PC-3 (cell line): ENCODE measurements around the gene GPC1. TPM values are rescaled to one million over a fixed set of nuclear protein-coding genes. Genes with fewer than 3 reads are reported as not detected.
"Not testable (repeated sequence)": the region's sequence is repeated elsewhere in the genome, so short reads cannot be mapped to it uniquely, and the experiment has no call there.

Experiments
- ATAC-seq: fragments of 200-7000 bp; cut with Tn5 transposase; 2 replicates; pipeline ENCODE4 v1.9.1; 2020; ENCODE audit warnings: mild to moderate bottlenecking, moderate library complexity
- Bru-seq: library from RNA; stranded (reverse); fragments of 400-500 nt; gene quantifications from one replicate; lab custom pipeline; 2021; lab: Mats Ljungman, UMichigan
- BruChase-seq, 2 experiments: library from RNA; stranded (reverse); fragments of 400-500 nt; gene quantifications; one replicate each; lab custom pipeline; 2021; lab: Mats Ljungman, UMichigan
- BruUV-seq: library from RNA; stranded (reverse); fragments of 400-500 nt; replicated peaks from 2 replicates; lab custom pipeline; 2021; lab: Mats Ljungman, UMichigan
- CTCF ChIA-PET: fragments of 300-600 bp; sonication (Branson Sonifier 250); formaldehyde crosslinking; loops from one replicate; lab custom pipeline; 2022; ENCODE audit warnings: antibody characterized with exemption; lab: Charles Lee
- POLR2A ChIA-PET: fragments of 300-600 bp; sonication (Branson Sonifier 250); formaldehyde crosslinking; loops from one replicate; lab custom pipeline; 2022; ENCODE audit warnings: antibody characterized with exemption; ENCODE audit not compliant: unreplicated experiment; lab: Charles Lee
- DNase-seq: peaks from one replicate; pipeline ENCODE4 v3.0.0-alpha.2; 2015
- H2AFZ ChIP-seq: fragments of 300-600 bp; sonication (generic); 2 replicates; pipeline ENCODE4 v1.6.0; 2016; ENCODE audit warnings: antibody characterized with exemption, low read length
- H3F3A ChIP-seq: fragments of 300-600 bp; sonication (generic); one replicate; pipeline ENCODE4 v1.6.0; 2017; ENCODE audit warnings: antibody characterized with exemption, low read length, control low read depth, mild to moderate bottlenecking; ENCODE audit not compliant: unreplicated experiment
- H3K27ac ChIP-seq: fragments of 300-600 bp; sonication (generic); 2 replicates; pipeline ENCODE4 v1.5.1; 2016; ENCODE audit warnings: mild to moderate bottlenecking, low read length
- H3K27me3 ChIP-seq: fragments of 300-600 bp; sonication (generic); 2 replicates; pipeline ENCODE4 v1.6.1; 2016; ENCODE audit warnings: low read length, mixed read lengths
- H3K36me3 ChIP-seq: fragments of 300-600 bp; sonication (generic); 2 replicates; pipeline ENCODE4 v1.6.1; 2016; ENCODE audit warnings: low read depth, mixed run types, low read length, mixed read lengths
- H3K4me1 ChIP-seq: fragments of 300-600 bp; sonication (generic); 2 replicates; pipeline ENCODE4 v1.5.1; 2016; ENCODE audit warnings: low read length; ENCODE audit not compliant: insufficient read depth
- H3K4me2 ChIP-seq: fragments of 300-600 bp; sonication (generic); 2 replicates; pipeline ENCODE4 v1.6.0; 2016; ENCODE audit warnings: low read length
- H3K4me3 ChIP-seq: fragments of 300-600 bp; sonication (generic); 2 replicates; pipeline ENCODE4 v1.5.1; 2016; ENCODE audit warnings: mild to moderate bottlenecking, low read length, mixed read lengths
- H3K79me2 ChIP-seq: fragments of 300-600 bp; sonication (generic); 2 replicates; pipeline ENCODE4 v1.6.1; 2017; ENCODE audit warnings: low read length, mixed read lengths
- H3K9ac ChIP-seq: fragments of 300-600 bp; sonication (generic); 2 replicates; pipeline ENCODE4 v1.6.0; 2016; ENCODE audit warnings: mild to moderate bottlenecking, low read length
- H3K9me2 ChIP-seq: fragments of 300-600 bp; sonication (generic); replicated peaks from 2 replicates; pipeline ENCODE4 v1.6.1; 2016; ENCODE audit warnings: mixed run types, low read length, mixed read lengths
- H3K9me3 ChIP-seq: fragments of 300-600 bp; sonication (generic); 2 replicates; pipeline ENCODE4 v1.6.1; 2016; ENCODE audit warnings: low read length, mixed read lengths
- H4K20me1 ChIP-seq: fragments of 300-600 bp; sonication (generic); 2 replicates; pipeline ENCODE4 v1.6.1; 2016; ENCODE audit warnings: low read length, mixed read lengths
- EZH2 ChIP-seq: fragments of 300-600 bp; sonication (generic); IDR thresholded peaks from one replicate; pipeline ENCODE4 v1.6.1; 2017; ENCODE audit warnings: antibody characterized with exemption, mild to moderate bottlenecking, low read length; ENCODE audit not compliant: unreplicated experiment
- EZH2phosphoT487 ChIP-seq: fragments of 300-600 bp; sonication (generic); IDR thresholded peaks from 2 replicates; pipeline ENCODE4 v1.6.1; 2018; ENCODE audit warnings: mild to moderate bottlenecking, antibody characterized with exemption, low read length, borderline replicate concordance
- intact Hi-C: fragments of 100-400 bp; cut with micrococcal nuclease; formaldehyde crosslinking; loops from 2 replicates; pipeline ENCODE4 v1.9.0; 2023
- long read RNA-seq: library from polyadenylated mRNA; unstranded; transcript quantifications from one replicate; pipeline ENCODE4 v2.0.0, GENCODE V29; 2021; ENCODE audit not compliant: unreplicated experiment
- total RNA-seq: library from RNA; depleted of rRNA; stranded (reverse); fragments of >200 nt; gene quantifications from 2 replicates; pipeline ENCODE4 v1.2.3, GENCODE V29; 2014; rRNA removed
- TF ChIP-seq, protein P1 (sequence below): fragments of 300-600 bp; sonication (generic); conservative IDR thresholded peaks from 2 replicates; pipeline ENCODE4 v1.5.1; 2017; ENCODE audit warnings: antibody characterized with exemption, low read depth, mild to moderate bottlenecking, low read length

Gene GPC1, protein sequence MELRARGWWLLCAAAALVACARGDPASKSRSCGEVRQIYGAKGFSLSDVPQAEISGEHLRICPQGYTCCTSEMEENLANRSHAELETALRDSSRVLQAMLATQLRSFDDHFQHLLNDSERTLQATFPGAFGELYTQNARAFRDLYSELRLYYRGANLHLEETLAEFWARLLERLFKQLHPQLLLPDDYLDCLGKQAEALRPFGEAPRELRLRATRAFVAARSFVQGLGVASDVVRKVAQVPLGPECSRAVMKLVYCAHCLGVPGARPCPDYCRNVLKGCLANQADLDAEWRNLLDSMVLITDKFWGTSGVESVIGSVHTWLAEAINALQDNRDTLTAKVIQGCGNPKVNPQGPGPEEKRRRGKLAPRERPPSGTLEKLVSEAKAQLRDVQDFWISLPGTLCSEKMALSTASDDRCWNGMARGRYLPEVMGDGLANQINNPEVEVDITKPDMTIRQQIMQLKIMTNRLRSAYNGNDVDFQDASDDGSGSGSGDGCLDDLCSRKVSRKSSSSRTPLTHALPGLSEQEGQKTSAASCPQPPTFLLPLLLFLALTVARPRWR
- 37.1 and 56.7 TPM in 2 replicates for total RNA-seq
- percentile 54 among the genes with signal in this experiment for Bru-seq, nascent RNA
- BruChase-seq, experiment 1, labeled RNA remaining after a 6-hour chase, result percentile 62 among the genes with signal in this experiment
- BruChase-seq, experiment 2, labeled RNA remaining after a 2-hour chase, result percentile 63 among the genes with signal in this experiment
- long read RNA-seq, transcript GPC1-201 (9 exons, 3,713 nt), result major isoform, 79 of 135 reads
- long read RNA-seq, partial matches to known transcripts, result 54 of 135 reads
- long read RNA-seq, other reads (novel, unspliced or antisense), result 2 of 135 reads

DNA sequence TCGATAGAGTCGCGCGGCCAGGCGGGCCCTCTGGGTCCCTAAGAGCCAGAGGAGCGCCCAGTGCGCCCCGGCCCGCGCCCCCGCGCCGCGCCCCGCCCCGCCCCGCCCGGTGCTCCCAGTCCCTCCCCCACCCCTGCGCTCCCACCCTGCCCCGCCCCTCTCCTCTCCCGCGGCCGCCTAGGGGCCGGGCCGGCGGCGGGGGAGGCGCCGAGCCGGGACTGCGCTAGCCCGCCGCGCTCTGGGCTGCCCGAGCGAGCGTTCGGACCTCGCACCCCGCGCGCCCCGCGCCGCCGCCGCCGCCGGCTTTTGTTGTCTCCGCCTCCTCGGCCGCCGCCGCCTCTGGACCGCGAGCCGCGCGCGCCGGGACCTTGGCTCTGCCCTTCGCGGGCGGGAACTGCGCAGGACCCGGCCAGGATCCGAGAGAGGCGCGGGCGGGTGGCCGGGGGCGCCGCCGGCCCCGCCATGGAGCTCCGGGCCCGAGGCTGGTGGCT, at the start of gene GPC1:
TSS of gene GPC1 (plus strand) at position 207 of the 491 bp plus-strand sequence. CDS start at position 463, 256 bp downstream.
- intact Hi-C loops, result loop anchor here (2.0 kb wide), 1 partner anchor 49 kb away; no protein-coding TSS in a partner anchor
- Histone ChIP-seq H3K79me2 (peaks cover 35% of the 10 kb centered on the region), H3K4me1 (peaks cover 30% of the 10 kb centered on the region), H3K9me3 (no peaks in the 10 kb centered on the region), H3F3A (peaks cover 4% of the 10 kb centered on the region), H2AFZ (peak within 1 kb of the TSS; percentile 73), H3K36me3 (no peaks in the 10 kb centered on the region), H4K20me1 (peaks cover 27% of the 10 kb centered on the region), H3K4me3 (peak within 1 kb of the TSS; percentile 95), H3K4me2 (peak within 1 kb of the TSS; percentile 100), H3K27me3 (no peaks in the 10 kb centered on the region), H3K9me2 (no peaks in the 10 kb centered on the region), H3K9ac (peak within 1 kb of the TSS; percentile 98), H3K27ac (peak within 1 kb of the TSS; percentile 97)
- POLR2A ChIA-PET, result interaction anchor here (1.6 kb wide), 1 partner anchor 65 kb away, joined by 11 read pairs; no protein-coding TSS in a partner anchor
- CTCF ChIA-PET, result no interaction called here
- DNase-seq, result peak; percentile 83
- no TSS peak for BruUV-seq
- TF ChIP-seq EZH2phosphoT487 (no peak), EZH2 (no peak)
- TF ChIP-seq, protein P1, sequence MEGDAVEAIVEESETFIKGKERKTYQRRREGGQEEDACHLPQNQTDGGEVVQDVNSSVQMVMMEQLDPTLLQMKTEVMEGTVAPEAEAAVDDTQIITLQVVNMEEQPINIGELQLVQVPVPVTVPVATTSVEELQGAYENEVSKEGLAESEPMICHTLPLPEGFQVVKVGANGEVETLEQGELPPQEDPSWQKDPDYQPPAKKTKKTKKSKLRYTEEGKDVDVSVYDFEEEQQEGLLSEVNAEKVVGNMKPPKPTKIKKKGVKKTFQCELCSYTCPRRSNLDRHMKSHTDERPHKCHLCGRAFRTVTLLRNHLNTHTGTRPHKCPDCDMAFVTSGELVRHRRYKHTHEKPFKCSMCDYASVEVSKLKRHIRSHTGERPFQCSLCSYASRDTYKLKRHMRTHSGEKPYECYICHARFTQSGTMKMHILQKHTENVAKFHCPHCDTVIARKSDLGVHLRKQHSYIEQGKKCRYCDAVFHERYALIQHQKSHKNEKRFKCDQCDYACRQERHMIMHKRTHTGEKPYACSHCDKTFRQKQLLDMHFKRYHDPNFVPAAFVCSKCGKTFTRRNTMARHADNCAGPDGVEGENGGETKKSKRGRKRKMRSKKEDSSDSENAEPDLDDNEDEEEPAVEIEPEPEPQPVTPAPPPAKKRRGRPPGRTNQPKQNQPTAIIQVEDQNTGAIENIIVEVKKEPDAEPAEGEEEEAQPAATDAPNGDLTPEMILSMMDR, result no peak
- peak; percentile 59 for ATAC-seq

DNA sequence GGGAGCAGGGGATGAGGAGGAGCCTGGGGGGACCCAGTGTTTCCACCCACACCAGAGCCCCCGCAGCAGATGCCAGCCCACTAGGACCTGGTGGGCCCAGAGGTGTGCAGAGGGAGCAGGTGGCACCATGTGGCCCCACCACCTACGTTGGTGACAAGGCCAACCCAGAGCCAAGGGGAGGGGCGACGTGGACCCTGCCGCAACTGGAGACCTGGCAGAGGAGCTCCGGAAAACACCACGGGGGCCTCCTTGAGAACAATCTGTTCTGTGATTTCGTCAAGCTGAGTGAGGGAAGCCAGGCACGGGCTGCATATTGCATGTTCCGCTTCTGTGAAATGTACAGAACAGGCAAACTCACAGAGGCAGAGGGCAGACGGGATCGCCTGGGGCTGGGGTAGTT, 49.1 kb upstream of the GPC1 start:
- no peaks in the 10 kb centered on the region for H3K9me2 ChIP-seq
- ChIA-PET POLR2A (interaction anchor here (0.6 kb wide), 1 partner anchor 47 kb away, joined by 10 read pairs; no protein-coding TSS in a partner anchor), CTCF (interaction anchor here (0.6 kb wide), 1 partner anchor 40 kb away, joined by 3 read pairs; no protein-coding TSS in a partner anchor)
- DNase-seq (no peak), ATAC-seq (no peak)
- intact Hi-C loops, result loop anchor here (2.0 kb wide), 1 partner anchor 48 kb away; the partner anchor contains the start of gene GPC1
- H3K27ac ChIP-seq, result no peak overlapping the region
- H4K20me1 ChIP-seq, result no peaks in the 10 kb centered on the region
- H3K9me3 ChIP-seq, result no peaks in the 10 kb centered on the region
- no peaks in the 10 kb centered on the region for H3K36me3 ChIP-seq
- no TSS peak for BruUV-seq
- H3K27me3 ChIP-seq, result no peaks in the 10 kb centered on the region
- no peak for TF ChIP-seq EZH2
- TF ChIP-seq EZH2phosphoT487, result no peak
- no peaks in the 10 kb centered on the region for H3F3A ChIP-seq
- H3K9ac ChIP-seq, result no peak overlapping the region
- H2AFZ ChIP-seq, result no peak overlapping the region
- peaks cover 13% of the 10 kb centered on the region for H3K4me1 ChIP-seq
- H3K4me2 ChIP-seq, result no peak overlapping the region
- H3K79me2 ChIP-seq, result 0 out of 2 replicates have a peak, but pooled peaks cover 5% of the 10 kb centered on the region
- H3K4me3 ChIP-seq, result no peak overlapping the region

DNA sequence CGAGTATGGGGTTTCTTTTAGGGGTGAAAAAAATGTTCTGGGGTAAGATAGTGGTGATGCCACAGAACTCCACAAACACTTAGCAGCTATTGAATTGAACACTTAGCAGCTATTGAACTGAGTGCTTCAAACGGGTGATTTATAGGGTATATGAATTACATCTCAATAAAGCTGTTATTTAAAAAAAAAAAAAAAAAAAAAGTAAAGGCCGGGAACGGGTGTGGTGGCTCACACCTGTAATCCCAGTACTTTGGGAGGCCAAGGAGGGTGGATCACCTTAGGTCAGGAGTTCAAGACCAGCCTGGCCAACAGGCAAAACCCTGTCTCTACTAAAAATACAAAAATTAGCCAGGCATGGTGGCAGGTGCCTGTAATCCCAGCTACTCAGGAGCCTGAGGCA, 48.7 kb upstream of the GPC1 start:
- H3K36me3 ChIP-seq, H4K20me1 ChIP-seq, DNase-seq, H3K9me2 ChIP-seq, H3K9me3 ChIP-seq, H3K79me2 ChIP-seq, H3F3A ChIP-seq, H2AFZ ChIP-seq, H3K27me3 ChIP-seq, ATAC-seq: not testable (repeated sequence)
- TSS peak; percentile 63 for BruUV-seq
- H3K4me1 ChIP-seq, result peaks cover 13% of the 10 kb centered on the region
- H3K4me2 ChIP-seq, result peak overlapping the region; percentile 83
- ChIA-PET POLR2A (interaction anchor here (0.6 kb wide), 2 partner anchors 16 to 47 kb away, joined by 5 to 10 read pairs; no protein-coding TSS in a partner anchor), CTCF (interaction anchor here (0.6 kb wide), 1 partner anchor 40 kb away, joined by 3 read pairs; no protein-coding TSS in a partner anchor)
- H3K9ac ChIP-seq, result peak overlapping the region; percentile 69
- intact Hi-C loops, result loop anchor here (2.0 kb wide), 1 partner anchor 48 kb away; the partner anchor contains the start of gene GPC1
- H3K4me3 ChIP-seq, result peak overlapping the region; percentile 59; the same call in 1 of the 2 replicates
- peak overlapping the region; percentile 74; the same call in 1 of the 2 replicates for H3K27ac ChIP-seq
